HepG2 (cell line): ENCODE results near the gene ERMAP. TPM values are rescaled to one million over a fixed set of nuclear protein-coding genes. Genes with fewer than 3 reads are reported as not detected.
A peak's percentile ranks its signal among the peaks of the same experiment; 100 is the strongest.

Source experiments
- DNMT3B ChIP-seq: conservative IDR thresholded peaks from 2 replicates; pipeline ENCODE4 v1.6.1; 2016; ENCODE audit warnings: missing biosample characterization, control low read depth
- ETV5 ChIP-seq: IDR thresholded peaks from 2 replicates; pipeline ENCODE4 v1.6.1; 2018; ENCODE audit warnings: missing biosample characterization, missing genetic modification reagents, inconsistent platforms, borderline replicate concordance
- GZF1 ChIP-seq: sonication (generic); formaldehyde crosslinking; IDR thresholded peaks from 2 replicates; pipeline ENCODE4 v1.5.1; 2020; ENCODE audit warnings: mild to moderate bottlenecking, missing genetic modification reagents
- KLF12 ChIP-seq: sonication (generic); formaldehyde crosslinking; IDR thresholded peaks from 2 replicates; pipeline ENCODE4 v1.4.0; 2020; ENCODE audit warnings: missing genetic modification reagents, borderline replicate concordance
- KLF13 ChIP-seq: sonication (generic); formaldehyde crosslinking; IDR thresholded peaks from 2 replicates; pipeline ENCODE4 v1.4.0; 2020; ENCODE audit warnings: mild to moderate bottlenecking, missing genetic modification reagents
- MBD4 ChIP-seq: IDR thresholded peaks from 2 replicates; pipeline ENCODE4 v1.6.1; 2012; ENCODE audit warnings: low read length, inconsistent platforms, borderline replicate concordance
- NR2F1 ChIP-seq, 2 experiments: fragments of 450-650 bp in 1 of 2; formaldehyde crosslinking in 1 of 2; IDR thresholded peaks; 2 replicates each; pipeline versions ENCODE4 v1.5.0 to v1.6.1; 2016 to 2020; ENCODE audit warnings: mild to moderate bottlenecking in 1 of 2, missing compliant biosample characterization in 1 of 2, missing genetic modification reagents in 1 of 2, moderate library complexity in 1 of 2
- RARA ChIP-seq: IDR thresholded peaks from 2 replicates; pipeline ENCODE4 v1.6.1; 2016; ENCODE audit warnings: missing genetic modification reagents, missing compliant biosample characterization
- REPIN1 ChIP-seq: sonication (generic); formaldehyde crosslinking; IDR thresholded peaks from 2 replicates; pipeline ENCODE4 v1.8.0; 2022; ENCODE audit warnings: missing genetic modification reagents, low read depth, mild to moderate bottlenecking, borderline replicate concordance
- SATB2 ChIP-seq: sonication (generic); formaldehyde crosslinking; IDR thresholded peaks from 2 replicates; pipeline ENCODE4 v1.5.0; 2020; ENCODE audit warnings: missing genetic modification reagents
- SETDB1 ChIP-seq: sonication (generic); formaldehyde crosslinking; IDR thresholded peaks from 2 replicates; pipeline ENCODE4 v1.5.1; 2020; ENCODE audit warnings: missing genetic modification reagents, mild to moderate bottlenecking, borderline replicate concordance
- SRSF9 ChIP-seq: fragments of 200-400 bp; formaldehyde crosslinking; IDR thresholded peaks from 2 replicates; pipeline ENCODE4 v1.6.1; 2018; ENCODE audit warnings: borderline replicate concordance, mild to moderate bottlenecking, low read depth, low read length; ENCODE audit not compliant: insufficient read depth, poor library complexity, severe bottlenecking
- ZNF333 ChIP-seq: sonication (generic); formaldehyde crosslinking; IDR thresholded peaks from 2 replicates; pipeline ENCODE4 v1.4.0; 2020; ENCODE audit warnings: mild to moderate bottlenecking, missing genetic modification reagents, borderline replicate concordance
- ZNF598 ChIP-seq: sonication (generic); formaldehyde crosslinking; IDR thresholded peaks from 2 replicates; pipeline ENCODE4 v1.5.1; 2020; ENCODE audit warnings: mild to moderate bottlenecking, missing genetic modification reagents, borderline replicate concordance
- ZSCAN20 ChIP-seq: sonication (generic); formaldehyde crosslinking; IDR thresholded peaks from 2 replicates; pipeline ENCODE4 v1.4.0; 2020; ENCODE audit warnings: missing genetic modification reagents, mild to moderate bottlenecking, borderline replicate concordance
- polyA plus RNA-seq, 8 experiments: library from polyadenylated mRNA; depleted of rRNA in 3 of 8; stranded (reverse) in 7 of 8; unstranded in 1 of 8; fragments of >200 nt; fragmentation: Illumina TruSeq in 4 of 8; extraction: Trizol in 4 of 8; gene quantifications; 2 replicates each; pipeline versions ENCODE4 v1.2.1 to v1.2.3, GENCODE V29; 2011 to 2016; ENCODE audit warnings: low read depth in 4 of 8, missing spikeins in 1 of 8, mixed read lengths in 1 of 8; ENCODE audit not compliant: insufficient read depth in 1 of 8
- total RNA-seq, 5 experiments: library from RNA; depleted of rRNA; stranded (reverse); fragments of >200 nt; fragmentation: Illumina TruSeq; extraction: Trizol; gene quantifications; 2 replicates each; pipeline ENCODE4 v1.2.3, GENCODE V29; 2016; ENCODE audit warnings: low read depth in 1 of 5
- TF ChIP-seq, protein P1 (sequence below): sonication (generic); formaldehyde crosslinking; IDR thresholded peaks from 2 replicates; pipeline ENCODE4 v1.4.0; 2020; ENCODE audit warnings: missing genetic modification reagents, mild to moderate bottlenecking, borderline replicate concordance
- TF ChIP-seq, protein P2 (sequence below): sonication (generic); formaldehyde crosslinking; IDR thresholded peaks from 2 replicates; pipeline ENCODE4 v1.4.0; 2020; ENCODE audit warnings: missing genetic modification reagents
- TF ChIP-seq, protein P3 (sequence below): sonication (generic); formaldehyde crosslinking; IDR thresholded peaks from 2 replicates; pipeline ENCODE4 v1.4.0; 2020; ENCODE audit warnings: missing genetic modification reagents
- TF ChIP-seq, protein P4 (sequence below): sonication (generic); formaldehyde crosslinking; IDR thresholded peaks from 2 replicates; pipeline ENCODE4 v1.5.1; 2020; ENCODE audit warnings: missing genetic modification reagents, mild to moderate bottlenecking, borderline replicate concordance
- TF ChIP-seq, protein P5 (sequence below): sonication (generic); formaldehyde crosslinking; IDR thresholded peaks from 2 replicates; pipeline ENCODE4 v1.4.0; 2020; ENCODE audit warnings: missing genetic modification reagents
- TF ChIP-seq, protein P6 (sequence below): sonication (generic); formaldehyde crosslinking; conservative IDR thresholded peaks from 2 replicates; pipeline ENCODE4 v1.4.0; 2020; ENCODE audit warnings: missing genetic modification reagents

ERMAP gene
- total and polyA plus RNA-seq, 2 of the 13 experiments (the other 11 are each of a cell fraction or from before 2014, with no cell fraction given): 2.2 to 4.4 TPM

DNA sequence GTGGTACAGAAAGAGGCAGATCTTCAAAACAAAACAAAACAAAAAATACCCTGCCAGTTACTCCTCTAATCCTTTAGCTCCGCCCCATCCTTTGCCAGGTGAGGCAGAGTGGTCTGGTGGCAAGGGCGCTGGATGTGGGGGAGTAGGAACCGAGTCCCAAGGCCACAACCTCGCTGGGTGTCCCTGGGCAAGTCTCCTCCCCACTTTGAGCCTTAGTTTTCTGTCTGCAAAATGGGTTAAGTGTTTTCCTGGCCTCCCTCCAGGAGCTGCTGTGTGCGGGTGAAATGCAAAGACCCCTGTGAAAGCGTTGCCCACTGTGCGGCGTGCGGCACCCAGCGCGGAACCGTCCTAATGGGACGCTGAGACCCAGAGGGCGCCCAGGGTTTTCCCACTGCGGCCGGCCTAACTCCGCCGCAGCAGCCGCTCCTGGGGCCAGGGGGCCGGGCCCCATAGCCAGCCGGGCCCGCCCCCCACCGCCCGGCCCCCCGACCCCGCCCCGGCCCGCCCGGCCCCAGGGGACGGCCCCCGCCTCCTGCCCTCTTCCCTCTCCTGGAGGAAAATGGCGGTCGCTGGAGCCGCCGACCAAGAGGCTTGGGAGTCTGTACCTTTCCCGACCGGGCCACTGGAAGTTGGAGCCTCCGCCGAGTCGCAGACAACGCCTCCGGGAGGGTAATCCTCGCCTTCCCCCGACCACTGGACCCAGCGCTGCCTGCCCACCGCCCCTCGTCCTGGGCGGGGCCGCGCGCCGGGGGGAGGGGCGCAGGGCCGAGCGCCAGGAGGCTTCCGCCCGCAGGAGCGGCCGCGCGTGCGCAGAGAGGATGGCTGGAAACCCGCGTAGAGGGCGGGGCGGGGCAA lies at the start of gene ERMAP, which contains the start of gene SVBP (continued):
- TF ChIP-seq, protein P1, sequence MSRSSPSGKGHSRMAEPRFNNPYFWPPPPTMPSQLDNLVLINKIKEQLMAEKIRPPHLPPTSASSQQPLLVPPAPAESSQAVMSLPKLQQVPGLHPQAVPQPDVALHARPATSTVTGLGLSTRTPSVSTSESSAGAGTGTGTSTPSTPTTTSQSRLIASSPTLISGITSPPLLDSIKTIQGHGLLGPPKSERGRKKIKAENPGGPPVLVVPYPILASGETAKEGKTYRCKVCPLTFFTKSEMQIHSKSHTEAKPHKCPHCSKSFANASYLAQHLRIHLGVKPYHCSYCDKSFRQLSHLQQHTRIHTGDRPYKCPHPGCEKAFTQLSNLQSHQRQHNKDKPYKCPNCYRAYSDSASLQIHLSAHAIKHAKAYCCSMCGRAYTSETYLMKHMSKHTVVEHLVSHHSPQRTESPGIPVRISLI (CRISPR knock-in tag): no peak
- TF ChIP-seq, protein P2, sequence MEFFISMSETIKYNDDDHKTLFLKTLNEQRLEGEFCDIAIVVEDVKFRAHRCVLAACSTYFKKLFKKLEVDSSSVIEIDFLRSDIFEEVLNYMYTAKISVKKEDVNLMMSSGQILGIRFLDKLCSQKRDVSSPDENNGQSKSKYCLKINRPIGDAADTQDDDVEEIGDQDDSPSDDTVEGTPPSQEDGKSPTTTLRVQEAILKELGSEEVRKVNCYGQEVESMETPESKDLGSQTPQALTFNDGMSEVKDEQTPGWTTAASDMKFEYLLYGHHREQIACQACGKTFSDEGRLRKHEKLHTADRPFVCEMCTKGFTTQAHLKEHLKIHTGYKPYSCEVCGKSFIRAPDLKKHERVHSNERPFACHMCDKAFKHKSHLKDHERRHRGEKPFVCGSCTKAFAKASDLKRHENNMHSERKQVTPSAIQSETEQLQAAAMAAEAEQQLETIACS (CRISPR knock-in tag): peak; percentile 57; the same call in 1 of the 2 replicates
- TF ChIP-seq, protein P3, sequence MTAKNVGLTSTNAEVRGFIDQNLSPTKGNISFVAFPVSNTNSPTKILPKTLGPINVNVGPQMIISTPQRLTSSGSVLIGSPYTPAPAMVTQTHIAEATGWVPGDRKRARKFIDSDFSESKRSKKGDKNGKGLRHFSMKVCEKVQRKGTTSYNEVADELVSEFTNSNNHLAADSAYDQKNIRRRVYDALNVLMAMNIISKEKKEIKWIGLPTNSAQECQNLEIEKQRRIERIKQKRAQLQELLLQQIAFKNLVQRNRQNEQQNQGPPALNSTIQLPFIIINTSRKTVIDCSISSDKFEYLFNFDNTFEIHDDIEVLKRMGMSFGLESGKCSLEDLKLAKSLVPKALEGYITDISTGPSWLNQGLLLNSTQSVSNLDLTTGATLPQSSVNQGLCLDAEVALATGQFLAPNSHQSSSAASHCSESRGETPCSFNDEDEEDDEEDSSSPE (CRISPR knock-in tag): no peak; the same call in none of the 2 replicates
- TF ChIP-seq, protein P4, sequence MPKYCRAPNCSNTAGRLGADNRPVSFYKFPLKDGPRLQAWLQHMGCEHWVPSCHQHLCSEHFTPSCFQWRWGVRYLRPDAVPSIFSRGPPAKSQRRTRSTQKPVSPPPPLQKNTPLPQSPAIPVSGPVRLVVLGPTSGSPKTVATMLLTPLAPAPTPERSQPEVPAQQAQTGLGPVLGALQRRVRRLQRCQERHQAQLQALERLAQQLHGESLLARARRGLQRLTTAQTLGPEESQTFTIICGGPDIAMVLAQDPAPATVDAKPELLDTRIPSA (CRISPR knock-in tag): no peak
- no peak for TF ChIP-seq NR2F1 (CRISPR knock-in tag; IDR thresholded peaks at IDR 0.05)
- TF ChIP-seq, protein P5, sequence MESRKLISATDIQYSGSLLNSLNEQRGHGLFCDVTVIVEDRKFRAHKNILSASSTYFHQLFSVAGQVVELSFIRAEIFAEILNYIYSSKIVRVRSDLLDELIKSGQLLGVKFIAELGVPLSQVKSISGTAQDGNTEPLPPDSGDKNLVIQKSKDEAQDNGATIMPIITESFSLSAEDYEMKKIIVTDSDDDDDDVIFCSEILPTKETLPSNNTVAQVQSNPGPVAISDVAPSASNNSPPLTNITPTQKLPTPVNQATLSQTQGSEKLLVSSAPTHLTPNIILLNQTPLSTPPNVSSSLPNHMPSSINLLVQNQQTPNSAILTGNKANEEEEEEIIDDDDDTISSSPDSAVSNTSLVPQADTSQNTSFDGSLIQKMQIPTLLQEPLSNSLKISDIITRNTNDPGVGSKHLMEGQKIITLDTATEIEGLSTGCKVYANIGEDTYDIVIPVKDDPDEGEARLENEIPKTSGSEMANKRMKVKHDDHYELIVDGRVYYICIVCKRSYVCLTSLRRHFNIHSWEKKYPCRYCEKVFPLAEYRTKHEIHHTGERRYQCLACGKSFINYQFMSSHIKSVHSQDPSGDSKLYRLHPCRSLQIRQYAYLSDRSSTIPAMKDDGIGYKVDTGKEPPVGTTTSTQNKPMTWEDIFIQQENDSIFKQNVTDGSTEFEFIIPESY (CRISPR knock-in tag): no peak
- no peak for TF ChIP-seq ZNF333 (CRISPR knock-in tag)
- TF ChIP-seq, protein P6, sequence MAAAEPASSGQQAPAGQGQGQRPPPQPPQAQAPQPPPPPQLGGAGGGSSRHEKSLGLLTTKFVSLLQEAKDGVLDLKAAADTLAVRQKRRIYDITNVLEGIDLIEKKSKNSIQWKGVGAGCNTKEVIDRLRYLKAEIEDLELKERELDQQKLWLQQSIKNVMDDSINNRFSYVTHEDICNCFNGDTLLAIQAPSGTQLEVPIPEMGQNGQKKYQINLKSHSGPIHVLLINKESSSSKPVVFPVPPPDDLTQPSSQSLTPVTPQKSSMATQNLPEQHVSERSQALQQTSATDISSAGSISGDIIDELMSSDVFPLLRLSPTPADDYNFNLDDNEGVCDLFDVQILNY (CRISPR knock-in tag): no peak
- TF ChIP-seq ZNF598 (CRISPR knock-in tag): 0 out of 2 replicates have a peak, but pooled peaks have one; percentile 31
- no peak for TF ChIP-seq SRSF9
- no peak for TF ChIP-seq SATB2 (CRISPR knock-in tag)
- TF ChIP-seq SETDB1 (CRISPR knock-in tag): no peak
- TF ChIP-seq REPIN1 (CRISPR knock-in tag): no peak
- TF ChIP-seq RARA: no peak
- TF ChIP-seq ZSCAN20 (CRISPR knock-in tag): 0 out of 2 replicates have a peak, but pooled peaks have one; percentile 34
- peak; percentile 35; the same call in 1 of the 2 replicates for TF ChIP-seq ETV5 (CRISPR knock-in tag)
- TF ChIP-seq KLF12 (CRISPR knock-in tag): peak; percentile 78; the same call in 1 of the 2 replicates
- TF ChIP-seq GZF1 (CRISPR knock-in tag): no peak
- TF ChIP-seq DNMT3B (CRISPR knock-in tag): no peak
- TF ChIP-seq KLF13 (CRISPR knock-in tag): no peak
- no peak for TF ChIP-seq MBD4
